ENCODE measurements around the gene CKMT2.

The CKMT2 gene

GRCh38 chr5:81212211-81212751, 20.8 kb upstream of the CKMT2 start:
- TF ChIP-seq CTCF (IDR thresholded peaks at IDR 0.05; ENCODE audit: extremely low read depth, insufficient read depth, missing control alignments): peak; percentile 37
- DNase-seq (ENCODE audit: low spot score): no peak
- in situ Hi-C loops (cut with MboI; ENCODE audit: low pct_unique_long_range_greater_than_20kb, low sequenced_read_pairs, unreplicated experiment): no loop called here

GRCh38 chr5:81213070-81213469, 20.1 kb upstream of the CKMT2 start:
- in situ Hi-C loops (cut with MboI; ENCODE audit: low pct_unique_long_range_greater_than_20kb, low sequenced_read_pairs, unreplicated experiment): no loop called here
- DNase-seq (ENCODE audit: low spot score): no peak
- TF ChIP-seq CTCF (IDR thresholded peaks at IDR 0.05; ENCODE audit: extremely low read depth, insufficient read depth, missing control alignments): no peak

- no peak for TF ChIP-seq CTCF (IDR thresholded peaks at IDR 0.05; ENCODE audit: extremely low read depth, insufficient read depth, missing control alignments)
- in situ Hi-C loops (cut with MboI; ENCODE audit: low pct_unique_long_range_greater_than_20kb, low sequenced_read_pairs, unreplicated experiment): no loop called here
- no peak for DNase-seq (ENCODE audit: low spot score)
These were observed 18.3 kb upstream of the CKMT2 start for GRCh38 chr5:81214848-81215247.

- DNase-seq (ENCODE audit: low spot score): no peak
- in situ Hi-C loops (cut with MboI; ENCODE audit: low pct_unique_long_range_greater_than_20kb, low sequenced_read_pairs, unreplicated experiment): no loop called here
- TF ChIP-seq CTCF (IDR thresholded peaks at IDR 0.05; ENCODE audit: extremely low read depth, insufficient read depth, missing control alignments): no peak
These were observed 17.0 kb upstream of the CKMT2 start for GRCh38 chr5:81216152-81216551.

- no peak for DNase-seq (ENCODE audit: low spot score)
- TF ChIP-seq CTCF (IDR thresholded peaks at IDR 0.05; ENCODE audit: extremely low read depth, insufficient read depth, missing control alignments): no peak
- in situ Hi-C loops (cut with MboI; ENCODE audit: low pct_unique_long_range_greater_than_20kb, low sequenced_read_pairs, unreplicated experiment): no loop called here
These were observed 13.7 kb upstream of the CKMT2 start for GRCh38 chr5:81219389-81219788.

- DNase-seq (ENCODE audit: low spot score): no peak
- no peak for TF ChIP-seq CTCF (IDR thresholded peaks at IDR 0.05; ENCODE audit: extremely low read depth, insufficient read depth, missing control alignments)
- in situ Hi-C loops (cut with MboI; ENCODE audit: low pct_unique_long_range_greater_than_20kb, low sequenced_read_pairs, unreplicated experiment): no loop called here
These were observed 10.8 kb upstream of the CKMT2 start for GRCh38 chr5:81222285-81222684.

GRCh38 chr5:81225463-81225862, 7.7 kb upstream of the CKMT2 start:
- TF ChIP-seq CTCF (IDR thresholded peaks at IDR 0.05; ENCODE audit: extremely low read depth, insufficient read depth, missing control alignments): no peak
- no peak for DNase-seq (ENCODE audit: low spot score)
- in situ Hi-C loops (cut with MboI; ENCODE audit: low pct_unique_long_range_greater_than_20kb, low sequenced_read_pairs, unreplicated experiment): no loop called here
